HS-5 (cell line): ENCODE measurements around the gene GCNT4.

Experiments
- DNase-seq: peaks from one replicate; pipeline ENCODE4 v3.0.0-alpha.2; 2012; ENCODE audit warnings: low read depth

Gene GCNT4

DNA sequence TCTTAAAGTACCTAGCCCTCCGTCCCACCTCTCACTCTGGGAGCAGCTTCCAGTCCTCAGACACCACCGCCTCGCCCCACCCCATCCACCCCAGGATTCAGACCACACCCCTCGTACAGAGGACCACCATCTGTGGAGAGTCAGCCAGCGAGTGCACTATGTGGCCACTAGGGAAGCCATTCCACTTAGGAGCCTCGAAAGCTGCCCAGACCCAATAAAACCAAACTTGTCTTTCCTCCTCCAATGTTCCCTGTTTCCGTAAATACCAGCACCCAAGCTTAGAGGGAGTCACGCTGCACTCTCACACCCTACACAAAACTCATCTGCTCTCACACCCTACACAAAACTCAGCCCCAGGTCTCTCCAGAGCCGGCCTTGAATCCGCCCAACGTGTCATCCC is 1.9 kb downstream of the GCNT4 start:
- no peak for DNase-seq

DNA sequence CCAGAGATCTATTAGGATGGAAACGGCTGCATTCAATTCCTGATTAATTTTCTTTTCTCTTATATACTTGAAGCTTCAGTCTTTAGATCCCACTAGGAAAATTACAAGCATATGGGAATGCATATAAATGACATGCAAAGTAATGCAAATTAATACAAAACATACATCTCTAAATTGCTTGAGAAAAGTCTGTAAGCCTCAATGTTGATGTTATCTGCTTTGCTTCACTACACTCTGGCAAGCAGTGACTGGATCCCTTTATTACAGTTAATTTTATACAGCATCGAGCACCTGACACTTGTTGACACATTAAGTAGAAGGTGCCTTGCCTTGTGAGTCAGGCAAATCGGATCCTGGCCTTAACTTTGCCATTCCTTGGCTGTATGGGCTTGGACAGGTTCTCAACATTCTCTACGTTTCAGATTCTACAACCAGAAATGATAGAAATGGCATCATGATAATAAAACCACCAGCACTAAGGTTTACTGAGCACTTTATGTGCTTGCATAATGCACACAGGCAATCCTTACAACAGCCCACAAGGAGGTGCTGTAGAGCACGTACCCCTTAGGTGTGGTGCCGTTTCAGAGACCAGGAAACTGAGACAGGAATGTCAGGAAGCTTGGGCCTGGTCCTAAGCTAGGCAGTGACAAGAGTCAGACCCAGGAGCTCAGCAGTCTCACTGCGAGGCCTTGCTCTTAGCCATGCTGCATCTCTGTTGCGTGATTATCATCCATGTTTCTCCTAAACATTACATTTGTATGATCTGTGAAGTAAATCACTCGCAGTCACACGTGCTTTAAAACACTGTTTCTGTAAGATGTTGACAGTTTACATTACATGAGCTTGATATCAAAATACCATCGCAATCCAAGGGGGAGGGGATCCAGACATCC is 2.7 kb downstream of the GCNT4 start:
- DNase-seq: no peak

DNA sequence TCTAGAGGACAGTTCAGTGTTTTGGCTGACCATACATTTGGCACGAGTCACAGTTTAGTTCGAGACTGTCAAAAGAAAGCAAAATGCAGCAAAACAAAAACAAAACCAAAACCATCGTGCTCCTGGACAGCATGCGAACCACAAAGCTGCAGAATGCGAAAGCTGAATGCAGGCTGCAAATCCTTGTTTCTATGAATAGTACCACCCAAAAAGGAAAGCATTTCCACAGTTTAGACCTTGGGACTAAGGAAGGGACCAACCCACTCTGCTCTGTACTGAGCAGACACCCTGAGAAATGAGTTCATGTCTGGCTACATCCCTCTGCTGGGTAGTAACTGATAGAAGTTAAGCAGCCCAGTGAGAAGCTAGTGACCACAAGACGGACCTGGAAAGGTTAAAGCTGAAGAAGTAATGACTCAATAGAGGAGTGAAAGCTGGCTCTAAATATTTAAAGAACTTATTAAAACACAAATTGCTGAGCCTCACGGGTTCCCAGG is 3.9 kb downstream of the GCNT4 start:
- DNase-seq: no peak

DNA sequence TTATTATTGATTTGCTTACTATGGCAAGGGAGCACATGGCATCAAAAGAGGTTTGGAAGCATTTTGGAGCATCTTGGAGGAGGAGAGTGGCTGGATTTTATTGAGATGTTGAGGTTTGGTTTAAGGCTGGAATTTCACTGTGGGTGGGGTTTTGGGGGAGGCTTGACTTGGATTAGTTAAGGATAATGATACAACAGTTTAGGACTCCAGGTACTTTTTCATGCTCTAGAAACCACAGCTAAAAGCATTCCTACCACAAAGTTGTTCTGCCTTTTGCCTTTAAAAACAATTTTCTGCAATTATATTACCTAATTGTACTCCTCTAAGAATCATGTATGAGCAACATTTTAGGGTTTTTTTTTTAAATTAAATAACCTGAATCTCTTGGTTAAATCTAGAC is 5.0 kb downstream of the GCNT4 start:
- DNase-seq: no peak

DNA sequence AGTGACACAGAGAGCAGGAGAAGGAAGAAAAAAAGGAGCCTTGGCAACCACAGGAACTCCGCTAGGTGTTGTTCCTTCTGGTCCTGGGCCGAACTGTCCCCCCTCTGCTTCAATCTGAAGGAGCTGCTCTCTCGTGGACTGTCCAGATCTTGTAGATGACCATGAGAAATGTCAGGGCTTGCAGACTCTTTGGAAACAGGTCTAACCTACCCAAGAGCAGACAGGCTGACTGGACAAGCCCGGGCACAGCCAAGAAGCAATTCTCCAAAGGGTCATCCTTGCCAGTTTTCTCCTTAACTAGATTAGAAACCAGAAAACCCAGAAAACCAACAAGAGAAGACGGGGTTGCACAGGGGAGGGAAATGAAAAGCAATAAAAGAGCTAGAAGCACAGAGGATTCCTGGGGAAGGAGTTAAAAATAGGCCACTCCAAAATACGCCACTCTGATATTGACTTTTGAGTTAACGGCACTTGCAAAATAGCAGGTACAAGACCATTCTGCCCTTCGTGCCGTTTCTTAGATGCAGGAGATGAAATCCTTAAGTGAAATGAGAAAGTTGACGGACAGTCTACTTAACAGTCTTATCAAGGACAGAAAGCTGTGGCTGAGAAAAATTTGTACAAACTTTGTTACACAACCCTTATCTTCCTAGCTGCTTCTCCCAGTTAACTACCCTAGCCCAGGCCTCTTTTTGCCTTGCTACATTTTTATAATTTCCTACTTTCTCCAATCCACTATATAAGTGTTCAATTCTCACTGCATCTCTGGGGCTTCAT is 5.8 kb downstream of the GCNT4 start:
- DNase-seq: no peak

DNA sequence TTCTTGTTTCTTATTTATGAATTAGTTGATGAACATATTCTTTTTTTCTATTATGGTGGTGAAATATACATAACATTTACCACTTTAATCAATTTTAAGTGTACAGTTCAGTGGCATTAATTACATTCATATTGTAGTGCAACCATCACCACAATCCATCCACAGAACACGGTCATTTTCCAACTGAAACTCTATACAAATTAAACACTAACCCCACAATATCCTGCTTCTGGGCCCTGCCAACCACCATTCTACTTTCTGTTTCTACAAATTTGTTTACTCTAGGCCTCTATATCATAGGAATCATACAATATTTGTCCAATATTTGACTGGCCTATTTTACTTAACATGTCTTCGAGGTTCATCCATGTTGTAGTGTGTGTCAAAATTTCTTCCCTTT is 7.3 kb downstream of the GCNT4 start:
- no peak for DNase-seq

DNA sequence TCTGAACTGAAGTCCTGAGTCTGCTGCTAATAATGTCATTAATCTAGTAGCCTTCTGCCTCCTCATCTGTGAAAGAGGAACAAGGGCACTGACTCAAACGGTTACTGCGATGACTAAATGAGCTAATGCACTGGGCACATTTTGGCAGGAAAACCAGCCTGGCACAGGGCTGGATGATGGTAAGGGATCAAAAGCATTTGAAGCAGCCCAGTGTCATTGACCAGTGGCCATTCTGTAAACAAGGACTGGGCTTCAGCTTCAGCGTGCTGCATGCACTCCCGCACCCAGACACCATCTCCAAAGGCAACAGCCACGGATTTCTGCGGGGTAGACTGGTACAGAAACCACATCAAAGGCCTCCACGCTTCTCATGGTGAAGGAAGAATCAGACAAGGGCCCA is 8.0 kb downstream of the GCNT4 start:
- DNase-seq: no peak

DNA sequence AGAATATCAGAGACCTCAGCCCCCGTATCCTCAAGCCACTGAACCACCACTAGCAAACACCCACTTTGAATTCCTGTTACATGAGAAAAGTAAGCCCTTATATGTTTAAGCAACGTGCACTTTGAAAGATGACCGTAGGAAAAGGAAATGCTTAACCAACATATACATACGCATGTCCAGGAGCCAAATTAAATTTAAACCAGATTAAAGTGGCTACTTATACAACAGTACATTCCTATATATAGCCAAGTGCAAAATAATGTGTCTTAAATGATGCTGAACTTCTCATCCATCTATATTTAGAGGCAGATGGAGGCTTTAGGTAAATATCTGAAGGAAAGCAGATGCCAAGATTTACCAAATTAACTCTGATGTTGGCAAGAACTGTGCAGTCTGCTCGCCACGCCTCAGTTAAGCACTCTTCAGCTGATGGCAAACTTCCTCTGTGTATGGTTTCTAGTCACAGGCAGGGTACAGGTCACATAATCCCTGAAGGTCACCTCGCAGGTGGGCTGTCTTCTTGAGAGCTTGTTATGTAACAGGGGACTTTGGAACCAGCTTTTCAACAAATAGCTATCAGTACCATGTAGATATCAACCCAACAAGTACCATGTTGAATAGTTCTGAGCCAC is 8.6 kb downstream of the GCNT4 start:
- DNase-seq: no peak

DNA sequence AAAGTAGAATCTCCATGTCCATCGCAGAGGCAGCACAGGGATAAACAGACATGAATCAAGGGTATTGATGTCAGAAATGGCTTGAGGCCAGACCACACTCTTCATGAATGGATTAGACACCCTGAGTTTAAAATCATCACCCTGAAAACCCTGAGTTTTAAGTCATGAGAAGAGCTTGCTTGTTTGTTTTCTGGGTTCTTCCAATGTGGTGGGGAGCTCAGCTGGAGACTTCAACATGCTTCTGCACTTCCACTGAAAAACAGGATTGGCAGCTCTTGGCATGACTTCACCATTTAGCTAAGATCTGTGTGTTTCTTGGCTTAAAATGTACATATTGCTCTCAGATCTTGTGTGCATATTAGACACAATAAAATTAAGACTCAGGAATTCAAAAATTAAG is 9.8 kb downstream of the GCNT4 start:
- DNase-seq: no peak

DNA sequence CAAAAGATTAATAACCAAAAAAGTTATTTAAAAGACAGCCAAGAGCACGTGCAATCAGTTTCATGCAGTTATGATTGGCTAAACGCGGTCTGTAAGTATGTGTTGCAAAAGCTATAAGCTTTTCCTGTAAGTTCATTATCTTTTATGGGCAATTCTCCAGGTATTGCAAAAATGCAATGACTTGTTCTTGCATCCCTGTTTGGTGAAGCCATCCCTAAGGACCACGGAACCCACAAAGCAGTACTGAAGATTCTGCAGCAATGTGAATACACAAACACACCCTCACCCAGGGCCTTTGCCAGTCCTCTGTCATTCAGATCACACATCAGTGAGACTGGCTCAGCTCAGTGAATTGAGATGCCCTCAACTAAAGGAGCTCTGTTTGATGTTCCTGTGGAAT is 11.4 kb downstream of the GCNT4 start:
- no peak for DNase-seq

DNA sequence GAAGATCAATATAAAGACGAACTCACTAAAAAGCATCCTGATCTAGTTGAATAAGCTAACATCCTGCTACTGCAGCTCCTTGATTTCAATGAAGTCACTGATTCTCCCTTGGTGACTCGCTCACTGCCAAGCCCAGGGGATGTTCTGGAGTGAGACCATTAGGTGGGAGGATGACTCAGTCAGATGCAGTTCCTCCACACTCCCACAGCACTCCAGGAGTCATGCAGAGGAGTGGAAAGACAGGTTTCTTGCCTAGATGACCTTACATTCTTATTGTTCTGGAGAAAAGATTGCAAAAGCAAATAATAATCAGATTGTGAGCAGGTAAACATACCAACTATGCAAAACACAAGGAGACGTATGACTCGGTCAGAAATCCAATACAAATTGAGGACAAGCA is 15.3 kb downstream of the GCNT4 start:
- DNase-seq: peak; percentile 81

DNA sequence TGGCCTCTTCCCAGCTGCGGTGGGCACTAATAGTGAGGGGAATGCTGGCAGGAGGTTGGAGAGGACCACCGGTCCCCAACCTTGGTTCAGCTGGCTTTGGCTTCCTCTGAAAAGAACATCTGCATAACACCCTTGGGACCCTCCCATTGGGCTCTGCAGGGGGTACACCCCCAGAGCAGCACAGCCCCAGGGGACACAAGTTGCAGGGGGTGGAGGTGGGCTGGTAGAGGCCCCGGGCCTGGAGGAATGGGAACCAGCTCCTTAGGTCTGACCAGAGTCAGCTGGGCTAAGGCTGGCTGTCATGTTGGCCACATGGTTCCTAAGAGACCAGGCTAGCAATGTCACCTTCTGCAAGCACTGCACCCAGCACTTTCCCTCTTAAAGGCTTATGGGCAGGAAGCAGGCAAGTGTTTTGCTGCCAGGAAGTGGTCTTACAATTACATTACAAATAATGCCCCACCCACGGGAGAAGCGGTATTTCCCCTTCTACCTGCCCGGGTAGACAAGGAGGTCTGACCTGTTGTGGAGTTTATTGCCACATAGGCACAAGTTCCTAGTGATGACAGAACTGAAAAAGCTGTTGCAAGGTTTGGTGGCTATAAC is 18.1 kb downstream of the GCNT4 start:
- DNase-seq: no peak

DNA sequence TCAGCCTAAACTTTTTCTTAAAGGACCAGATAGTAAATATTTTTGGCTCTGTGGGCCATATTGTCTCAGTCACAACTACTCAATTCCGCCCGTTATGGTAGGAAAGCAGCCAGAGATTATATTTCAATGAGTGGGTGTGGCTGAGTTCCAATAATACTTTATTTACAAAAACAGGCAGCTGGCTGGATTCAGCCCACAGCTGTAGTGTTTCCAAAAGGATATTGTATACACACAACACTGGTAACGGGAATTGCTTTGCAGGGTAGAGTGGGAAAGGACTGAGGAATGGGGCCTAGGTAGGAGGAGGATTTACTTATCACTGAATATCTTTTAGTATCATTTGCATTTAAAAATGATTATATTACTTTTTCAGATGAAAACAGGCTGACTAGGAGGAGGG is 21.0 kb downstream of the GCNT4 start:
- DNase-seq: no peak

DNA sequence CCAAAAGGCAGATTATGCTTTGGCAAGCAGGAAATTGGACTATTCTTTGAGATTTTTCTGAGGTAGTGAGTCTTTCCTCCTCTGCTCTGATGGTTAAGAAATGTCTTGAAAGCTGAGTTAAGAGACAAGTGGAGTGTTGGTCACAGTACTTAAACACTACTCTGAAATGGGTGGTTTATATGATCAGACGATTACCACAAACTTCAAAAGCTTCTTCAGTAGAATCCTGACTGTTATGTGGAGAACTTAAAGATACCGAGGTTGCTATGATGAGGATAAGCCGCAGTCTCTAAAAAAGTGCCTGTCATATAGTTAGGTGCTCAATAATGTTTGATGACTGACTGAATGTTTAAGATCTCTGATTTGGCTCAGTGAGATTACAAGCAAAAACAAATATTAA is 24.3 kb downstream of the GCNT4 start:
- DNase-seq: no peak

DNA sequence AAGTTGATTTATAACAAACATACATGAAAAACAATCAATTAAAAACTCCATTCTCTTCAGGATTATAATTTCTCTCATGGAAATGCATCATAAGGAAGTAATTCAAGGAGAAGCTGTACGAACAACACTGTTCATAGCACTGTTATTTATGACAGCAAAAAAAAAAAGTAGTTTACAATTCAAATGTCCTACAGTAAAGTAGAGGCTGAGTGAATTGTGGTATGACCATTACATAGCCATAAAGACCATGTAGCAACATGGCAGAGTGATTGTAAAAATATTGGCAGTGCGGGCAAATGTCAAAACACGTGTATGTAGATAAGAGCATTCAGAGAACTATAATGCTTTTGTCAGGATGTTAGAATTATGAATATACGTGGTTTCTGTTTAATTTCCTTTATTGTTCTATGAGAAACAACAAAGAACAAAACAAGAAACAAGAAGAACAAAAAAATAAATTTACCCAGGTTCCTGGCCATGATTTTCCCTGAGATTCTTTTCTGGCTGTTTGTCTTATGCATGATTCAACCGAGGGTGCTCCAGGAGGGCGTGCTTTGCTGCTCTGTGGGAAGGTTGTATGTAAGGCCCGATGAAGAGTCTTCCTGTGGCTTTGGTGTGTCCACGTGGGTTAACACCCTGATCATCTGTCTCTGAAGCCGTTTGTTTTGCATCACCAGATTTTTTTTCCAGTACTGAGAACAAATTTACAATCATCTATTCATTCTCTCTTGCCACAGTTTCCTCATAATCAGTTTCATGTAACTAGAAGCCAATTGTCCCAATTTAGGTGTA is 28.8 kb downstream of the GCNT4 start:
- no peak for DNase-seq

DNA sequence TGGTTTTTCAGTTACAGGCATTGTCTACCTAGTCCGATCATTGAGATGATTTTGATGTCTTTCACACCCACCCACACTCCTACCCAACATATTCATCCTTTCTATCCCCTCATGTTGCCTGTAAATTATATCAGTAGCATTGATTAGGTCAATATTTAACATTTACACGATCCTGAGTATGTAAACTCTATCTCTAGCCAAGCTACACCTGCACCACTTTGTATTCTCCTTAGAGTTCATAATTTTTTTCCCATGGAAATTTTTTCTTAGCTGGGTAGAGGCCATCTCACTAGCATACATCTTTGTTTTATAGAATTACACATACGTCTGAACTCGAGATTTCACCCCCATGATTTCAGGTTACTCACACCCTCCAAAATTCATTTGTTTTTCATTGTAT is 30.6 kb downstream of the GCNT4 start:
- DNase-seq: no peak

DNA sequence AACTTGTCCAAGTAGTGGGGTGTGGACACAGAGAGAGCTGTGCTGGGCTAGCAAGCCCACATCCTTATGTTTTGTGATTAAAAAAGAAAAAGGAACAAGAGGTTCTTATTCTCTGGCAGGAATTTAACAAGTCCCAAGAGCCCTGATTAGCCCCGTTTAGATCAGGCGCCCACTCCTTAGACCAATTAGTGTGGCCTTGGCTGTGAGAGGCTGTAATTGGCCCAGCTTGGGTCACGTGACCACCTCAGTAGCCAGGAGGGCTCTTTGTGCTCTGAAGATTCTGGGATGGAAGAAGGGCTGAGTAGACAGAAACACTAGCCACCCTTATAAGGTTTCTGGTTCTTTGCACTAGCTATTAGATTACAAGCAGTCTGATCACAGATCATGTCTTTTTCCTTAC is 31.1 kb downstream of the GCNT4 start:
- DNase-seq: no peak

DNA sequence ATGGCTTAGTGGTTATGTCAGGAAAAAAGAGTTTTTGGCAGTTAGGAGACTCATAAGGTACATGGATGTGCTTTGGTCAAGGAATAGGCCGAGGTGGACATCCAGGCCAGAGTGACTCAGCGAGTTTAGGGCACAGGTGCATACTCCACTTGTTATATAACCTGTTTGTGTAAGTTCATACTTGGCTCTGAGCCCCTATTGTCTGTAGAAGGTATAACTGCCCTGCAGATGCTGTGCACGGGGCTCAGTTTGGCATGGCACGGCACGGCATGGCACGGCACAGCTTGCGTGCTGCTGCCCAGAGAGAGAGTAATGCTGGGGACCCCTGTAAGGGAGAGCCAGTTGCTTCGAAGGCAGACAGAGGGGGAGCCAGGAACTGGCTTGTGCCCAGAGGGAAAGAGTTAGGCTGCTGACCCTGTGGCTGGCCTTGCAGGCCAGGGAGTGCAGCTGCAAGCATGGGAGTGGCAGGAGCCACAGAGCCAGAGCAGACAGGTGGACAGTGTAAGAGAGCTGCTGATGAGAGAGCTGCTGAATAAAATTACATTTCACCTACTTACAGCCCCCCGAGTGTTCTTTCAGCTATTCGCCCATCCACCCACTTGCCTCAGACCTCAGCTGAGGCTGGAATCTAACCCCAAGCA is 32.2 kb downstream of the GCNT4 start:
- DNase-seq: no peak

DNA sequence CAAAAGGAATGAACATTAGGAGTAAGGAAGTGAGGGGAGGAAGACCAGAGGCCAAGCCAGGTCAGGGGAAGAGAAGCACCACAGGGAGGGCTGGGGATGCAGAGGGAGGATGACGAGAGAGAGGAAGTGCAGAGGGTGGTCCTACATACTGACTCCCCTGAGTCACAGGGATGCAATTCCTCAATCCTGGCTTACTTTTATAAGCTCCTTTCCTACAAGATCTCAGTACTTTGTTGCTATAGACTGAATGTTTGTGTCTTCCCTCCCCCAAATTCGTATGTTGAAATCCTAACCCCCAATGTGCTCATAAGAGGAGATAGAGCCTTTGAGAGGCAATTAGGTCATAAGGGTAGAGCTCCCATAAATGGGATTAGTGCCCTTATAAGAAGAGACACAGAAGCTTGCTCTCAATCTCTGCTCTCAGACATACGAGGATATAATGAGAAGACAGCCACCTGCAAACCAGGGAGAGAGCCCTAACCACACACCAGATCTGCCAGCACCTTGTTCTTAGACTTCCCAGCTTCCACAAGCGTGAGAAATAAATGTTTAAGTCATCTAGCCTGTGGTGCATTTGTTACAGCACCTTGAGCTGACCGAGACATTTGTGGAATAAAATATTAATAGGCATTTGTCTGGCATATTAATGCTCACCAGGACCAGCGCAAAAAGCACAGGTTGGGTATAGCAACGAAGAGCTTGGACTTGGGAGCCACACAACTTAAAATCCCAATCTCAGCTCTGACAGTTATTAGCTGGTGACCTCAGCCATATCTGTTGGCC is 33.4 kb downstream of the GCNT4 start:
- DNase-seq: no peak

DNA sequence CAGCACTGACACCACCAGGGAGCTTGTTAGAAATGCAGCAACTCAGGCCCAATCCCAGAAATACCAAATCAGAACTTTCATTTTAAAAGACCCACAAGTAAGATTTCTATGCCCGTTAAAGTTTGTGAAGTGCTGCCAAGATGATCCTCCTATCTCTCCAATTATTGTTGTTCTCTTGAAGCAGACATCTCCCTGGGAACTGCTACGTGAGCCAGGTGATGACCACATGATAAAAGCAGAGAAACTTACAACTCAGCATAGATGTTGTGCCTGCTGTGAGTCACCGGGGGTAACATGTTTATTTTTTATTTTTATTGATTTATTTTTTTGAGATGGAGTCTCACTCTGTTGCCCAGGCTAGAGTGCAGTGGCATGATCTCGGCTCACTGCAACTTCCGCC is 34.4 kb downstream of the GCNT4 start:
- no peak for DNase-seq
